NB4 (cell line): ENCODE data around the gene MXD4.
"Not testable (repeated sequence)": the region's sequence is repeated elsewhere in the genome, so short reads cannot be mapped to it uniquely, and the experiment has no call there.

Experiments used
- DNase-seq: peaks from one replicate; pipeline ENCODE4 v3.0.0; 2010; ENCODE audit warnings: low read depth
- H3K4me3 ChIP-seq: one replicate; pipeline ENCODE4 v1.5.1; 2011; ENCODE audit warnings: mild to moderate bottlenecking, low read depth, low read length, moderate library complexity
- MAX ChIP-seq: IDR thresholded peaks from 2 replicates; pipeline ENCODE4 v1.6.1; 2011; ENCODE audit warnings: low read depth, low read length
- MYC ChIP-seq: IDR thresholded peaks from 2 replicates; pipeline ENCODE4 v1.6.1; 2011; ENCODE audit warnings: low read depth, low read length
- POLR2A ChIP-seq: IDR thresholded peaks from 2 replicates; pipeline ENCODE4 v1.6.1; 2011; ENCODE audit warnings: mild to moderate bottlenecking; ENCODE audit not compliant: insufficient read length; ENCODE audit errors: extremely low read depth
- TF ChIP-seq, protein P1 (sequence below): IDR thresholded peaks from one replicate; pipeline ENCODE4 v1.5.1; 2012; ENCODE audit warnings: low read depth, low read length

The MXD4 gene

GRCh38 chr4:2281575-2282343 is 19.9 kb upstream of the MXD4 start:
- TF ChIP-seq MAX (peak; percentile 24), MYC (peak; percentile 26), POLR2A (no peak)
- TF ChIP-seq, protein P1, sequence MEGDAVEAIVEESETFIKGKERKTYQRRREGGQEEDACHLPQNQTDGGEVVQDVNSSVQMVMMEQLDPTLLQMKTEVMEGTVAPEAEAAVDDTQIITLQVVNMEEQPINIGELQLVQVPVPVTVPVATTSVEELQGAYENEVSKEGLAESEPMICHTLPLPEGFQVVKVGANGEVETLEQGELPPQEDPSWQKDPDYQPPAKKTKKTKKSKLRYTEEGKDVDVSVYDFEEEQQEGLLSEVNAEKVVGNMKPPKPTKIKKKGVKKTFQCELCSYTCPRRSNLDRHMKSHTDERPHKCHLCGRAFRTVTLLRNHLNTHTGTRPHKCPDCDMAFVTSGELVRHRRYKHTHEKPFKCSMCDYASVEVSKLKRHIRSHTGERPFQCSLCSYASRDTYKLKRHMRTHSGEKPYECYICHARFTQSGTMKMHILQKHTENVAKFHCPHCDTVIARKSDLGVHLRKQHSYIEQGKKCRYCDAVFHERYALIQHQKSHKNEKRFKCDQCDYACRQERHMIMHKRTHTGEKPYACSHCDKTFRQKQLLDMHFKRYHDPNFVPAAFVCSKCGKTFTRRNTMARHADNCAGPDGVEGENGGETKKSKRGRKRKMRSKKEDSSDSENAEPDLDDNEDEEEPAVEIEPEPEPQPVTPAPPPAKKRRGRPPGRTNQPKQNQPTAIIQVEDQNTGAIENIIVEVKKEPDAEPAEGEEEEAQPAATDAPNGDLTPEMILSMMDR, result peak; percentile 64
- no peak overlapping the region for H3K4me3 ChIP-seq
- peak; percentile 84 for DNase-seq

GRCh38 chr4:2280531-2281300 is 18.8 kb upstream of the MXD4 start:
- TF ChIP-seq POLR2A, result no peak
- TF ChIP-seq MYC, result no peak
- TF ChIP-seq, protein P1, result no peak
- TF ChIP-seq MAX, result no peak
- DNase-seq, result no peak
- no peak overlapping the region for H3K4me3 ChIP-seq

DNA sequence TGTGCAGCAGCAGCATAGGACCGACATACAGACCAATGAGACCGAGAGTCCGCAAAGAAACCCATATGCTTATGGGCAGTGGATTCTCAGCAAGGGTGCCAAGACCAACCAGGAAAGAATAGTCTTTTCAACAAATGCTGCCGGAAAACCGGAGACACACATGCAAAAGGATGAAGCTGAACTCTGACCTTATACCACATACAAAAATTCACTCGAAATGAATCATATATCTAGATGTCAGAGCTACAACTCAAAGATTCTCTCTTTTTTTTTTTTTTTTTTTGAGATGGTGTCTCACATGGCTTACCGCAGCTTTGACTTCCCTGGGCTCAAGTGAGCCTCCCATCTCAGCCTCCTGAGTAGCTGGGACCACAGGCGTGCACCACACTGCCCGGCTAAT is 16.0 kb upstream of the MXD4 start:
- no peak for DNase-seq
- TF ChIP-seq MAX (no peak), MYC (no peak), POLR2A (no peak)
- TF ChIP-seq, protein P1, result no peak
- H3K4me3 ChIP-seq, result no peak overlapping the region

GRCh38 chr4:2276581-2277325 is 14.8 kb upstream of the MXD4 start:
- no peak for DNase-seq
- TF ChIP-seq, protein P1, result no peak
- TF ChIP-seq POLR2A (no peak), MAX (no peak), MYC (no peak)
- no peak overlapping the region for H3K4me3 ChIP-seq

DNA sequence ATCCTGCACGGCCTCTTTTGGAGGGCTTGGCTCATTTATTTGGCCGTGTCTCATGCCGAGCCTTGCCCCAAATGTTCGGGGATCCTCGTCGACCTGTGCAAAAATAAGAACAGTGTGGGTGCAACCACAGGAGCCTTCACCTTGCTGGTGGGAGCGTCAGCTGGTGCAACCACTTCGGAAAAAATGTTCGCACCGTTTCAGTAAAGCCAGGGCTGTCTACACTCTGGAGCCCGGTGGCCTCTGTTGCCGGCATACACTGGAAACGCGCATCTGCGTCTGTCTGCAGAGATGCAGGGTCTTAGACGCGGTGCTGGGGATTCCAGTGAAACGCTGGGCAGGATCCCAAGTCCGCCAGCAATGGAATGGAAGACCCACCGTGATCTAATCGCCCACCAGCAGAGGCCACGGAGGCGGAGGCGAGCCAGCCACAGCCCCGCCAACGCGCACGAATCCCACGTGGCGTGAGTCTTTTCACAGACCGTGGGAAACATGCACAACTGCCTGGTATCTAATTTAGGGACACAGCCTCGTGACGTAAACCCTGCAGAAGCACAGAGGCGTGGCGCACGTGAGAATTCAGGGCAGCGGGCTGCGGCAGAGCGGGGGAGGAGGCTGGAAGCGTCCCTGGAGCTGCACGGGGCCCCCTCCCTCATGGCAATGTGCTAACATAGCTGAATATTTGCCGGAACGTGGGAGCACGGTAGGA is 13.8 kb upstream of the MXD4 start:
- DNase-seq, result no peak
- no peak overlapping the region for H3K4me3 ChIP-seq
- TF ChIP-seq POLR2A, result no peak
- no peak for TF ChIP-seq MAX

DNA sequence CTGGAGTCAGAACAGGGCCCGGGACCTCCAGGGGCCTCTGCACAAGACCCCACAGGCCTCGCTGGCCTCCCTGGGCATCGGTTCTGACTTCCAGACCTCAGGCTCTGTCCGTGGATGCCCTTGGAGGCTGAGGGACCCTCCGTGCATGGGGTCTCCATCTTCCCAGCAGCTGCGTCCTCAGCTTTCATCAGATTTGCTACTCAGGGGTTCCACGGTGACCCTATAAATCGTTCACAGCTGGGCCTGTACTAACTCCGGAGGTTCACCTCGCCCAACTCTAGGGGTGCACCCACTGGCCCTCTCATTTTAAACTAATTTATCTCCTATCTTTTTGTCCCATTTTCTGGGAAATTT is 13.1 kb upstream of the MXD4 start:
- DNase-seq, H3K4me3 ChIP-seq: not testable (repeated sequence)
